GM12875 (cell line): ENCODE measurements around the gene CLVS2.

Experiments used
- H3K4me3 ChIP-seq: one replicate; pipeline ENCODE4 v1.5.1; 2011; ENCODE audit warnings: low read depth, low read length, control low read depth
- CTCF ChIP-seq: IDR thresholded peaks from 2 replicates; pipeline ENCODE4 v1.5.1; 2011; ENCODE audit warnings: low read depth, mild to moderate bottlenecking, control low read depth, inconsistent platforms, low read length, moderate library complexity, borderline replicate concordance; ENCODE audit not compliant: insufficient read depth

Gene CLVS2

DNA sequence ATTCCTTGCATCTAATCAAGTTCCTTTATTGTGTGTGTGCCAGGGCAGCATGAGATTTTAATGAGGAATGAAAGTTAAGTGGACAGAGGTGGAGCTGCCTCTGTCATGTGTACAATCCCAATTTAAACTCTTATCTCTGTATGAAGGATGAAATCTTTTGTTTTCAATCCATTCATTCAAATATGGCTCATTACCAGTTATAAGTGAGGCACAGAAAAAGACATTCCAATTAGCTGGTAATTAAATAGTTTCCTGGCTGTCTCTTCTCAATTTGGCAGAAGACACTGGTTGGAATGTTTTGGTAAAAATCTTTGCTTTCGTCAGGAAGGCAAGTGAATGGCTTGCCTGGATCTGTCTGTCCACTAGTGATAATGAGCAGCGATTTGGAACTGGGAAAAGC lies 46.4 kb downstream of the CLVS2 start:
- H3K4me3 ChIP-seq = no peak overlapping the region
- TF ChIP-seq CTCF = no peak

- TF ChIP-seq CTCF = no peak
- no peak overlapping the region for H3K4me3 ChIP-seq
These were observed 48.4 kb downstream of the CLVS2 start for GRCh38 chr6:123044341-123044860.

GRCh38 chr6:123053602-123054225 lies 57.7 kb downstream of the CLVS2 start:
- H3K4me3 ChIP-seq = no peak overlapping the region
- TF ChIP-seq CTCF = no peak

DNA sequence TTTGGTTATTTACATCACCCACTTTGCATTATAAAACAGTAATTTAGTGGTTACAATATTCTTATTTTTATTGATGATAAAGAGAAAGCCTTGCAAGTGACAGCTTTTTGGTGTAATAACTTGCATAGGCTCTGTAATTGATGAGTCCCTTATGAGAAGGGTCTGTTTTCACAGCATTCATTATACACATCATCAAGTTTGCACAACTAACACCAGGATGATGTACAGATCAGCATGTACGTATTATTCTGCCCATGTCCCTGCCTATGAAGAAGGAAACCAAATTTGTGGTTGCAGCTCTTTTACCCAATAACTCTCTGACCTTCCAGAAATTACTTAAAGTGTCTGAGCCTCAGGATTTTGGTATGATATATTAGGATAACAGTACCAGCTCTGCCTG lies 59.2 kb downstream of the CLVS2 start:
- no peak overlapping the region for H3K4me3 ChIP-seq
- TF ChIP-seq CTCF = no peak

GRCh38 chr6:123062670-123063069 lies 66.6 kb downstream of the CLVS2 start:
- TF ChIP-seq CTCF = no peak
- H3K4me3 ChIP-seq = no peak overlapping the region

GRCh38 chr6:123064038-123064437 lies 68.0 kb downstream of the CLVS2 start:
- H3K4me3 ChIP-seq = no peak overlapping the region
- TF ChIP-seq CTCF = no peak

DNA sequence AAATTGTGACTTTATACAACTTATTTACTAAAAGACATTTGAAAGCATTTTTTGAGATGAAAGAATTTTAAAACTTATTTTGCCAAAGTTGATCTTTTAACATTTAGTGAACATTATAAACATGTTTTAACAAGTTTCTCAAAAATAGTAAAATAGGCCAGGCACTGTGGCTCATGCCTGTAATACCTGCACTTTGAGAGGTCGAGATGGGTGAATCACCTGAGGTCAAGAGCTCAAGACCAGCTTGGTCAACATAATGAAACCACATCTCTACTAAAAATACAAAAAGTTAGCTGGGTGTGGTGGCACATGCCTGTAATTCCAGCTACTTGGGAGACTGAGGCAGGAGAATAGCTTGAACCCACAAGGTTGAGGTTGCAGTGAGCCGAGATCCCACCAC lies 78.6 kb downstream of the CLVS2 start:
- no peak for TF ChIP-seq CTCF
- no peak overlapping the region for H3K4me3 ChIP-seq
